ENCODE data around the gene PSMD3.
"Not testable (repeated sequence)": the region's sequence is repeated elsewhere in the genome, so short reads cannot be mapped to it uniquely, and the experiment has no call there.

Gene PSMD3
- long read RNA-seq, donor 1, transcript PSMD3-201 (12 exons, 2,158 nt) = major isoform, 31 of 45 reads
- long read RNA-seq, donor 1, partial matches to known transcripts = 14 of 45 reads
- long read RNA-seq, donor 1, other reads (novel, unspliced or antisense) = 0 of 45 reads
- long read RNA-seq, donor 2, transcript PSMD3-201 (12 exons, 2,158 nt) = major isoform, 19 of 42 reads
- long read RNA-seq, donor 2, partial matches to known transcripts = 21 of 42 reads
- long read RNA-seq, donor 2, other reads (novel, unspliced or antisense) = 0 of 42 reads
- long read RNA-seq, donor 3, transcript PSMD3-201 (12 exons, 2,158 nt) = major isoform, 16 of 23 reads
- long read RNA-seq, donor 3, partial matches to known transcripts = 7 of 23 reads
- long read RNA-seq, donor 3, other reads (novel, unspliced or antisense) = 0 of 23 reads
- long read RNA-seq, donor 4, transcript PSMD3-201 (12 exons, 2,158 nt) = major isoform, 18 of 37 reads
- long read RNA-seq, donor 4, partial matches to known transcripts = 19 of 37 reads
- long read RNA-seq, donor 4, other reads (novel, unspliced or antisense) = 0 of 37 reads
- long read RNA-seq, donor 5, transcript PSMD3-201 (12 exons, 2,158 nt) = major isoform, 36 of 80 reads
- long read RNA-seq, donor 5, partial matches to known transcripts = 44 of 80 reads
- long read RNA-seq, donor 5, other reads (novel, unspliced or antisense) = 0 of 80 reads
- long read RNA-seq, donor 6, transcript PSMD3-201 (12 exons, 2,158 nt) = major isoform, 14 of 40 reads
- long read RNA-seq, donor 6, partial matches to known transcripts = 25 of 40 reads
- long read RNA-seq, donor 6, other reads (novel, unspliced or antisense) = 0 of 40 reads
- long read RNA-seq, donor 7 = 0 reads
- long read RNA-seq, donor 8, transcript PSMD3-201 (12 exons, 2,158 nt) = major isoform, 34 of 51 reads
- long read RNA-seq, donor 8, partial matches to known transcripts = 17 of 51 reads
- long read RNA-seq, donor 8, other reads (novel, unspliced or antisense) = 0 of 51 reads

DNA sequence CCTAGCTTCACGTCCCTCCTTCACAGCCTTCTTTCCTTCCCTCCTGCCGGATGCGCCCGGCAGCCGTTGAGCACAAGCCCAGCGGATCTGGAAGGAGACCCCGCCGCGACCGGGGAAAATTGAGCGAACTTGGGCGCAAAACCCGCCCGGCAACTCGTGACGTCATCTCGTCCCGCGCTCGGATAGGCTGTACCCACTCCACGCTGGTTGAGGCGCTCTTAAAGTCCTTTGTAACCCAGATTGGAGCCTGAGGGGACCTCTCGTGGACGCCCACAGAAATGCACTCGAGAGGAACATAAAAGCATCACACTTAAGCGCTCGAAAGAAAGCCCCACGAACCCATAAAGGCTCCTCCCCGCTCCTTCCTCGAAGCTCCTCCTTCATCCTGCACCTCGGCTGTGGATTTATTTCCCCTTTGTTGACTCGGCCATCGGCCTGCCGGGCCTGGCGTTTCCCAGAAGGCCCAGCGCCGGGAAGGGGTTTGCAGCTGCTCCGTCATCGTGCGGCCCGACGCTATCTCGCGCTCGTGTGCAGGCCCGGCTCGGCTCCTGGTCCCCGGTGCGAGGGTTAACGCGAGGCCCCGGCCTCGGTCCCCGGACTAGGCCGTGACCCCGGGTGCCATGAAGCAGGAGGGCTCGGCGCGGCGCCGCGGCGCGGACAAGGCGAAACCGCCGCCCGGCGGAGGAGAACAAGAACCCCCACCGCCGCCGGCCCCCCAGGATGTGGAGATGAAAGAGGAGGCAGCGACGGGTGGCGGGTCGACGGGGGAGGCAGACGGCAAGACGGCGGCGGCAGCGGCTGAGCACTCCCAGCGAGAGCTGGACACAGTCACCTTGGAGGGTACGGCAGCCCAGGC, at the start of gene PSMD3:
PSMD3 (plus strand) TSS at position 457 of the 856 bp plus-strand sequence; CDS start at position 621, 164 bp downstream.
- peak; percentile 95 for DNase-seq

DNA sequence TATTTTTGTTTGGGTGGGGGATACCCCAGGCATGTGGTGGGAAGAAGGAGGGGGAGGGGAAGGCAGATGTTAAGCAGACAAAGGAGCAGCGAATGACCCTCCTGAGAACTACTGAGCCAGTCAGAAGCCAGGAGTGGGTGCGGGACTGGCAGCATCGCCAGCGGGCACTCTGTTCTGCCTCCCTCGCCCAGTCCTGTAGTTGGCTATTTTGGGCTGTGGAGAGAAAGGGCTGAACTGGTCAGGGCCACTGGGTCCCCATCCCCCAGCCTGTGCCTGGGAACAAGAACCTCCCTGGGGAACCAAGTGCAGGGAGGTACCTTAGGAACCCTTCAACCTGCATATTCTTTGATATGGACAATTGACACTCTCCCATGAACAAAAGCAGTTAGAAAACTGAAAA, 46.7 kb upstream of the PSMD3 start:
- DNase-seq = no peak

DNA sequence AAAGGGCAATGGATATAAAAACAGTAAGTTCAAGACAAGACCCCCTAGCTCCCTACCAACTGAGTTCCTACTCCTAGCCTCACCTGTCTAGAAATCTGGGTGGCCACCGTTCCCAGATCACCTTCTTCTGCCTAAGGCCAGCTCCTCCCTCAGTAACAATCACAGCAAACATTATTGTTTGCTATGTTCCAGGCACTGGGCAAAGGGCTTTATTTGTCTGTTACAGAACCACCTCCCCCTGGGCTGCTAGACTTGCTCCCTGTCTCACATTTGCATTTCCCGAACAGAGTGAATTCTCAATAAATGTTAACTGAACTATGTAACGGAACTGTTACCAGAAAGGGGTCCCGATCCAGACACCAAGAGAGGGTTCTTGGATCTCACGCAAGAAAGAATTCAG, 46.3 kb upstream of the PSMD3 start:
- DNase-seq = no peak

DNA sequence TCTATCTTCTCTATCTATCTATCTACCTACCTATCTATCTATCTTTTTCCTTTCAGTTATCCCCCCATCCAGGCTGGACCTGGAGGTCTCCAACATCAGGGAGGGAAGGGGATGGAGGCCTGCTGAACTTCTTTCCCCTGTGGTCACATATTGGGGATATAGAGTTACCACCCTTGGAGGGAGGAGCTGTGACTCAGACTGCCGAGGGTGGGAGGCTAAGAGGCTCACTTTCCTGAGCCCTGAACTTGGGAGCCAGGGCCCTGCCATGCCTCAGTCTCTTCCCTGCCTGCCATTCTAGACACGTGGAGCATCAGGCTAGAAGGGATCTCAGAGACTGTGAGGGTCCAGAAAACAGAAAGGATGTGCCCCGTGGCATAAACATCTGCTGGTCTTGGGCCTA, 44.7 kb upstream of the PSMD3 start:
- DNase-seq = no peak

DNA sequence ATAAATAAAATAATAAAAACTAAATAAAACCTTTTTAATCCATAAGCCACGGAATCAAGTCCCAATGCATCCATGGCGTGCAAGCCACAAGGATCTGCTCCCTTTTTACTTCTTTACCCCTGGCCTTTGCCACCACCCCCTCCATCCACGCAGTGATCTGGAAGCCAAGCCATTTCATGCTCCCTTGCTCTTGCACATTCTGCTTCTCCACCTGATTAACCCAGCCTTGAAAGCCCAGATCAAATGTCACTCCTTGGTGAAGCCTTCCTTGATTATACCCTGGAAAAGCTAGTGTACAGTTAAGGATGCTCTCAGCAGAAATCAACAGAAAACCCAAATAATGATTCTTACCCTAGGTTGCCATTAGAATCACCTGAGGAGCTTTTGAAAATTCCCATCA, 43.2 kb upstream of the PSMD3 start:
- DNase-seq = no peak

DNA sequence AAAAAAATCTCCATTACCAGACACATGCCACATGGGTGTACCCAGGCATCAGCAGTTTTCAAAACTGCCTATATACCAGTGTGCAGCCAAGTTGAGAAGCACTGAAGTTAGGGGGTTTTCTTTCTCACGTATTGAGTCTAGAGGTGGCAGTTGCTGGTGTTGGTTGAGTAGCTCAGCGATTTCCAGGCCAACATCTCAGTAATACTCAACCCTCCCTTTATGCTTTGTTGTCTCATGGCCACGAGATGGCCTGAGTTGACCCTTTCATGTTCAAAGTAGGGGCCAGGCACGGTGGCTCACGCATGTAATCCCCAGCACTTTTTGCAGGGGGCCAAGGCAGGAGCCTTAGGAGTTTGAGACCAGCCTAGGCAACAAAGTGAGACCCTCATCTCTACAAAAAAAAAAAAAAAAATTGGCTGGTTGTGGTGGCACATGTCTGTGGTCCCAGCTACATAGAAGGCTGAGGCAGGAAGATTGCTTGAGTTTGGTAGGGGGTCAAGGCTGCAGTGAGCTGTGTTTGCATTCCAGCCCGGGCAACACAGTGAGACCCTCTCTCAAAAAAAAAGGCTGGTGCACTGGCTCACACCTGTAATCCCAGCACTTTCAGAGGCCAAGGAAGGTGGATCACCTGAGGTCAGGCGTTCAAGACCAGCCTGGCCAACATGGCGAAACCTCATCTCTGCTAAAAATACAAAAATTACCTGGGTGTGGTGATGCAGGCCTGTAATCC, 42.3 kb upstream of the PSMD3 start:
- DNase-seq = no peak

DNA sequence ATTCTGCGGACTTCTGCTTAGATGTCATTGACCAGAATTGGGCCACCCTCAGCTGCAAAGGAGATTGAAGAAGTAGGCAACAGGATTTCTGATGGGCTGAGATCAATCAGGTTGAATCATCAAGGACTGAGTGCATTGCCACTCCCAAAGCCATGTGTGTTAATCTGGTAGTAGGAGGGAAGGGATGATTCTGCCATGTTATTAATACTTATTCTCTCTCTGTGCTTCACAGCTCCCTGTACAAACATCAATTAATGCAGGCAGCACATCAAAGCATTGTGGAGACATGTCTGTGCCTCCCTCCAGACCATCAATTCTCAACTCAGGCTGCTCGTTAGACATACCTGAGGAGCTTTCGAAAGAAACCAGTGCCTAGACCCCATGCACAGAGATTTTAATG, 41.5 kb upstream of the PSMD3 start:
- no peak for DNase-seq

DNA sequence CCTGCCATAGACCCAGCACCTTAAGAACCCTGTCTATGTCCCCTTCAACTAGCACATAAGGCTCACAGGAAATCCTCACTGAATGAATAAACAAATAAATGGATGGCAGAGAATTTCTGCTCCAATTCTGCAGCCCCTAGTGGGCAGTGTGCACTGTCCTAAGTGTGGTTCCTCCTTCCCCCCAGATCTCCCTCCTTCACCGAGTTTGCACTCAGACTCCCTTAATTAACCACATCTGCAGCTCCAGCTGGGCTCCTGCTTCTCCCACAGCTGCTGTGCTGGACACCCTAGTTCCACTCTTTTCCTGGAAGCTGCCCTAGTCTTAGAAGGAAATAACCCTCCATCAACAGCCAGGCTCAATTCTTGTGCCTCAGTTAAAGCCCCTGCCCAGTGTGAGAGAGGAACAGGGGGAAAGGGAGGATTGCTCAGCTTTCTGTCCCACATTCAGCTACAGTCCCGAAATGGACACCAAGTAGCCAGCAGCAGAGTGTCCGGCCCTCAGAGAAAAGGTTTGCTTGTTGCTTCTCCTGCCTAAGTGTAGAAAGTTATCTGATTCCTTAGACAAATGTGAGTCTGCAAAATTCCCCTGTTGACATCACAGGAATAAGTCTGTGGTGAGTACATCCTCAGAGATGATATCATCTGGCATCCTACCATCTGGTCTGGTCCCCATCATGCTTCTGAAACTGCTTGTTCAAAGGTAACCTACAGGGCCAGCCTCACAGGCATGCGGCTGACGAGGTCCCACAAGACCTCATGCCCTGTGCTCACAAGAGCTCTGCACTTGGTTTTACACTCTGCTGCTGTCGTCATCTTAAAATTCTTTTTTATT, 40.8 kb upstream of the PSMD3 start:
- peak; percentile 44 for DNase-seq

DNA sequence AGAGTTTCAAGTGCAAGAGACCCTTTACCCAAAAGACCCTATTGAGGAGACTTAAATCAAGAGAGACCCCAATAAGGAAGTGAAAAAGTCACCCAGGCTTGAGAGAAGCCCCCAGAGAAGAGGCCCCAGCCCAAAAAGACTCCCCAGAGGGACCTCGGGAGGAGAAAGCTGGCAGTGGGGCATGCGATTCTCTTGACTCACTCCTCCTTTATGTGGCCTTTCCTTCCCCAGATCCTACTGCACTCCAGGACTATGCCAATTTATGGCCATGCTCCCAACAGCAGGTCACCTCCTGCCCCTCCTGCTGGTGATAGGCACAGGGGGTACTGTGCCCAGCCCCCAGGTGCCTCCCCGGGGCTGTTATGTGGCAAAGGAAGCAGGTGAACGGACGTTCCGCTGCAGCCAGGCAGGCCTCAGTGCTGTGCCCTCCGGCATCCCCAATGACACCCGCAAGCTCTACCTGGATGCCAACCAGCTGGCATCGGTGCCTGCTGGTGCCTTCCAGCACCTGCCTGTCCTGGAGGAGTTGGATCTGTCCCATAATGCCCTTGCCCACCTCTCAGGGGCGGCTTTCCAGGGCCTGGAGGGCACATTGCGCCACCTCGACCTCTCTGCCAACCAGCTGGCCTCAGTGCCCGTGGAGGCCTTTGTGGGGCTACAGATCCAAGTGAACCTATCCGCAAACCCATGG, 36.8 kb upstream of the PSMD3 start:
- no peak for DNase-seq

DNA sequence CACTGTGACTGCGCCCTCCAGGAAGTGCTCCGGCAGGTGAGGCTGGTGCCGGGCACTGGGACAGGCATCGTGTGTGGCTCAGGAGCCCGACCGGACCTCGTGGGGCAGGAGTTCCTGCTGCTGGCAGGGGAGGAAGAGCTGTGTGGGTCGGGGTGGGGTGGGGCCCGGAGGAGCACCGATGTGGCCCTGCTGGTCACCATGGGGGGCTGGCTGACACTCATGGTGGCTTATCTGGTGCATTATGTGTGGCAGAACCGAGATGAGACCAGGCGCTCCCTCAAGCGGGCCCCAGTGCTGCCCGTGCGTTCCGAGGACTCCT, 36.3 kb upstream of the PSMD3 start:
- DNase-seq = no peak

DNA sequence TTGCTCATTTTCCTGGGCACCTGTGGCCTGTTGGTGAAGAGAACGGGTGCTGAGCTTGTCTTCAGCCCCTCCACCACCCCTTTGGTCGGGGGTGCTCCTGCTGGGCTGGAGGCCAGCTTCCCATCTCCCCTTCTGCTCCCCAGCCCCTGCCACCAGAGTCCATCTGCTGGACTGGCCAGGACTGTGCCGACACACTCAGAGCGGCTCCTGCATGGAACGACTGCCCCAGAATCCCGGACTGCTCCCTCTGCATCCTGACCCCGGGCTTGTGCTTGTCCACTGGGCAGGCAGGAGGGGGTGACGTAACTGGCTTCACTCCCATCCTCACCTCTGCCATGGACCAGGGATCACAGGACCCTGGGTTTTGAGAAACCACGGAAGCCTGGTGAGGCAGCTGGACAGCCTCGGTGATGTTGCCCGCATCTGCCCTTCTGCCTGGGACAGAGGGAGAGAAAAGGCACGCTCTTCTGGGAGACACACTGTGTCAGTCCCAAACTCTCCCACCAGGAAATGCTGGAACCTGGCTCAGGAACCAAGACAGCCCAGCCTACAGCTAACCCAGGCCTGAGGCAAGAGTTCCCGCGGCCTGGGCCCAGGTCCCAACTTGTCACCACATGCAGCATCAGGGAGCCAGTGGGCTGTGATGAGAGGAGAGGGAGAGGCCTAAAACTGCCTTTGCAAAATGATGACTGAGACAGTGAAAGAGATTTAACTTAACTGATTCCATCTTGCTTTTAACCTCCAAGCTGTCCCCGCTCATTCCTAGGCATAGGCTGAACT, 33.9 kb upstream of the PSMD3 start:
- no peak for DNase-seq

DNA sequence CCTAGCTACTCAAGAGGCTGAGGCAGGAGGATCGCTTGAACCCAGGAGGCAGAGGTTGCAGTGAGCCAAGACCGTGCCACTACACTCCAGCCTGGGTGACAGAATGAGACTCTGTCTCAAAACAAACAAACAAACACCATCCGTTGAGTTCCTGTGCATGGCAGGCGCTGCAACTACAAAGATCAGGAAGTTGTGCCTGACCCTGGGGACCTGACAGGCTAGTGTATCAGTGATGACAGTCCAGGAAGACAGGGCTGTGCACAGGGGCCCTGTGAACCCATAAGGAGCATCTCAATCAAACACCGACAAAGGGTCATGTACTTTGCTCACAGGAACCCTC, 32.1 kb upstream of the PSMD3 start:
- DNase-seq = not testable (repeated sequence)

DNA sequence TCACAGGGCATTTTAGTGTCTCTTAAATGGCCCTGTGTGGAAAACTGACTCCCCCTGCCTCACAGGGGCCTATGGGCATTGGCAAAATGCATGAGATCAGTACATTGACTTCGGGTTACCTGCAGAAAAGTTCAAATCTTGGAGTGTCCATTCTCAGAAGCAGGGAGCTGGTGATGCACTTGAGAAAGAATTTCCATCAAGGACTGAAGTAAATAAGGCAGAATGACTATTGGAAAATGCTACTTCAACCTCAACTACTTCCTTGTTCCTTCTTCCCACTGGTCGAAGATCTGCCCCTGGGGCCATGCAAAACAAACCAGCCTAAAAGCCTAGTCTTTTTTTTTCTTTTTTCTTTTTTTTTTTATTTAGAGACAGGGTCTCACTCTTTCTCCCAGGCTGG, 31.6 kb upstream of the PSMD3 start:
- no peak for DNase-seq

DNA sequence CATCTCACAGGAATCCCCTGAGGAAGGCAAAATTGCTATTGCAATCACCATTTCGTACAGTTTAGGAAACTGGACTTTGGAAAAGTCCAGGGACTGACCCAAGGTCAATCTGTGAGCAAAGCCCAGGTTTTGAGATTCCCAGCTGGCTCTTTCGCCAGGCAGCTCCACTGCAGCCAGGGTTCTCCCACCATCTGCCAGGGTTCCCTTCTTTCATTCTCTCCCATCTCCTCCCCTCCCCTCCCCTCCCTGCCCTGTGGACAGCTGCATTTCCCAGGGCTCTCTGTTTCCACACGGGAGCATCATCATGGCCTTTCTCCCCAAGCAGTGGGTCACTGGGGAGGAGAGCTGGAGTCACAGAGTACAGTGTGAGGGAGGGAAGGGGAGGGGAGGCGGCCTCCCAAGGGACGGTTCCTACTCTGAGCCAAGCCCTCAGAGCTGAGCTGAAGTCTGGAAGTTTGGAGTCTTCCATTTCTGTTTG, 29.7 kb upstream of the PSMD3 start:
- DNase-seq = no peak

DNA sequence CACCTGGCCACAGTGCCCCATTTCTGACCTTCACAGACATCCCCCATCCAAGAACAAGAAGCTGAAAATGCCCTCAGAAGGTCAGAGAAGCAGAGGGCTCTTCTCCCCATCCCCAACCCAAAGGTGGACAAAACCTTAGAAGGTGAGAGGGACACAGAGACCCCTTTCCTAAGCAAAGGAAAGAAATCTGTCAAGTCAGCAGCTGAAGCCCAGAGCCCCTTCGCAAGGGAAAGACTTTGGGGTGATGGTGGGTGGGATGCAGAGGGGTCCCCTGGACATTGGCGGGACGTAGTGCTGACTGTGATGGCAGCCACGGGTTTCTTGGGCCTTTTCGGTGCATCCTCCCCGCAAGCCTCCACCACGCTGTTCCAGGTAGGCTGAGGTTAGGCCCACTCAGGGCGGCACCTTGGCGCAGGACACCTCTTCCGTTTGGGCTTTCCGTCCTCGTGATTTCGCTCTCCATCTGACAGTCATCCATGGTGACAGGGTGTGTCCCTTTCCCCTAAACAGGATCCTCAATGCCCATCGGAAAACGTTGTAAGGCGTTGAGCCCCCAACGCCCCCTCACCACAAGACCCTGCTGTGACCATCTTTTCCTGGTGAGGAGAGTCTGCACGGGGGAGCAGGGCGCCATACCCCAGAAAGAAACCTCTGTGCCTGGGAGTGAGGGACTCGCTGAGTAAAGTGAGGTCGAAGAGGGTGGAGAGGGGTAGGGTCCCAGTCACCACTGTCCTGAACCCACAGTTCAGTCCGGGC, 28.5 kb upstream of the PSMD3 start:
- DNase-seq = no peak

DNA sequence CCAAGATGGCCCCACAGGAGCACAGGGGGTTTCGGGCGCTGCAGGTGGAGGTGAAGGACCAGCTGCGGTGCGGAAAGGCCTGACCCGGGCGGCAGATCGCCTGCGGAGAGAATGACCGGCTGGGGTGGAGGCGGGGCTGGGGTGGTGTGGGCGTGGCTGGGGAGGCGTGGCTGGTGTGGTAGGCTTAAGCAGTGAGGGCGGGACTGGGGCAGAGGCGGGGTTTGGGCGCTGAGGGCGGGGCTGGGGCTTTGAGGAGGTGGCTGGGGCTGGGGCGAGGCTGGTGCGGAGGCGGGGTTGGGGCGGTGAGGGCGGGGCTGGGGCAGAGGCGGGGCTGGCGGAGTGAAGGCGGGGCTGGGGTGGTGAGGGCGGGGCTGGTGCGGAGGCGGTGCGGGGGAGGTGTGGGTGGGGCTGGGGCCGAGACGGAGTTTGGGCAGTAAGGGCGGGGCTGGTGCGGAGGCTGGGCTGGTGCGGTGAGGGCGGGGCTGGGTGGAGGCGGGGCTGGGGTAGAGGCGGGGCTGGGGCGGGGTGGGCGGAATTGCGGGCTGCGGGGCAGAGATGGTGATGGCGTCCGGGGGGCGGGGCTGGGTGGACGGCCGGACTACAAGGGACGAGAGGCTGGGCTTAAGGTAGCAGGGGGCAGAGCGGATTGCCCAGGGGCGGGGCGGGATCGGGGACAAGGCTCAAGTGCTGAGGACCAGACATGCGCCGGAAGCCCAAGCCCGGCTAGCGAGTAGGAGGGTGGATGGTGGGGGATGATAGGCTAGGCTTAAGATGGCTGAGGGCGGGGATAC, 27.7 kb upstream of the PSMD3 start:
- peak; percentile 68 for DNase-seq

DNA sequence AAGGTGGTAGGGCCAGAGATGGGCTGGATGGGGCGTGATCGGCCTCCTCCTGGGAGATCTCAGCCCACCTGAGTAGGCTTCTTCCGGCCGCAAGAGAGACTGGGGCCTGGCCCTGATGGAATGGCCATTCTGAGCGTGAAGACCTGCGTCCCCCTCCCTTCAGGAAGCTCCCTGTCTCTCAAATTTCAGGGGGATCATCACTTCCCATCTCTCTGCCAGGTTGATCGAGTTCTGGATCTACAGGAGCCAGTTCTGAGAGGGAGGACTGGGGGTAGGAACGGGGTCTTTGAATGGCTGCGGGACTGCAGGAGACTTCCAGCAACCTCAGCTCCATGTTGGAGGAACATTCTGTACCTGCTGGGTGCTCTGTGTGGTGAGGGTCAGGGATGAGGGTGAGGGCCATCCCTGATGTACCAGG, 27.1 kb upstream of the PSMD3 start:
- DNase-seq = no peak

DNA sequence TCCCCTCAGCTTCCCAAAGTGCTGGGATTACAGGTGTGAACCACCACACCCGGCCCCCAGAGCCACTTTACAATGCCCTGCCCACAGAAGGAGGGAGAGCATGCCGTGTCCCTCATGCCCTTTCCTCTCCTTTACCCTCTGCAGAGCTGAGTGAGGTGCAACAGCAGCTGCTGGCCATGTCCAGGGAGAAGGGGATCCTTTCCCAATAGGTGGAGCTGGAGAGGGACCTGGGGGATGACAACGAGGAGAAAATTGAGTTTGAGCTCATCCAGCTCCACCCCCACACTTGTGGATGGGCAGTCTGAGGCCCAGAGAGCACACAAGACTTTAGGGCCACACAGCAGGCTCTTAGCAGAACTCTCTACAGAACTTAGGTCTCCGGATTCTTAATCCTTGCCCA, 25.7 kb upstream of the PSMD3 start:
- no peak for DNase-seq
